GM15510 (cell line): ENCODE results near the gene PRG3.

Experiments
- POLR2A ChIP-seq: IDR thresholded peaks from 3 replicates; pipeline ENCODE4 v1.6.1; 2011; ENCODE audit warnings: borderline replicate concordance; ENCODE audit not compliant: insufficient read length; ENCODE audit errors: extremely low read depth

The PRG3 gene

DNA sequence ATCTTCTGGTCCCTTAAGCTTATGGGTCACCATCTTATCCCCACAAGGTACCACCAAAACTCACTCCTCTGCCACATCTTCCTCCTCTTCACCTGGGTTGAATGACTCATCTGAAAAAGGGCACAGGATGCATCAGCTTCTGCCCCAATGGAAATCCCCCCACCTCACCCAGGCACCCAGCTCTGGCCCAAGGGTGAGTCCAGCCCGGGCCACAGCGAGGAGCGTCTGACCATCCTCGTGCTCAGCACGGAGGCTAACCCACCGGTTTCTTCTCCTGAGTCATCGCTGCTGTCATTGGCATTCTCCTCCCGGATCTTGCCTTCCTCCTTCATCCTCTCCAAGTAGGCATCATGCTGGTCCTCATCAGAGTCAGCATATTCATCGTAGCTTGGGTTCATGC, 50.9 kb downstream of the PRG3 start:
- no peak for TF ChIP-seq POLR2A

DNA sequence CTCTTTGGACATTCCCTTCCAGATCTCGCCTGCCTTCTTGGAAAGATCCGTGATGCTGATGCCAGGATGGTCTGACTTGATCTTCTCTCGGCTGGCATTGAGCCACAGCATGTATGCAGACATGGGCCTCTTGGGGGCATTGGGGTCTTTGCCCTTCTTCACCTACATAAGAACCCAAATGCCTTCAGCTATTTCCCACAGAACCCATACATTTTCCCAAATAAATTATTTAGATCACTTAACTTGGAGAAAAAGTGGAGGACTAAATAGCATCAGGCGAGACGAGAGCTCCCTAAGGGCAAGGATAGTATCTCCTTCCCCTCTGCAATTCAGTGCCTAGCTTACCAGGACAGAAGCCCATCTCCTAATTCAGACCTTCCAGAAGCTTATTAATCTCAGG, 53.2 kb downstream of the PRG3 start:
- no peak for TF ChIP-seq POLR2A
